Activated CD4-positive, alpha-beta T cell treated with anti-CD3 and anti-CD28 coated beads, Interleukin-2, Interleukin-6, amounts not matched to agents 100 ng/mL and 50 ng/mL, durations not matched to agents 16 hours and 8 hours (primary cell): ENCODE data around the gene CELSR3.

Experiments used
- DNase-seq: peaks from one replicate; pipeline ENCODE4 v3.0.0-alpha.2; 2020

CELSR3 gene, protein sequence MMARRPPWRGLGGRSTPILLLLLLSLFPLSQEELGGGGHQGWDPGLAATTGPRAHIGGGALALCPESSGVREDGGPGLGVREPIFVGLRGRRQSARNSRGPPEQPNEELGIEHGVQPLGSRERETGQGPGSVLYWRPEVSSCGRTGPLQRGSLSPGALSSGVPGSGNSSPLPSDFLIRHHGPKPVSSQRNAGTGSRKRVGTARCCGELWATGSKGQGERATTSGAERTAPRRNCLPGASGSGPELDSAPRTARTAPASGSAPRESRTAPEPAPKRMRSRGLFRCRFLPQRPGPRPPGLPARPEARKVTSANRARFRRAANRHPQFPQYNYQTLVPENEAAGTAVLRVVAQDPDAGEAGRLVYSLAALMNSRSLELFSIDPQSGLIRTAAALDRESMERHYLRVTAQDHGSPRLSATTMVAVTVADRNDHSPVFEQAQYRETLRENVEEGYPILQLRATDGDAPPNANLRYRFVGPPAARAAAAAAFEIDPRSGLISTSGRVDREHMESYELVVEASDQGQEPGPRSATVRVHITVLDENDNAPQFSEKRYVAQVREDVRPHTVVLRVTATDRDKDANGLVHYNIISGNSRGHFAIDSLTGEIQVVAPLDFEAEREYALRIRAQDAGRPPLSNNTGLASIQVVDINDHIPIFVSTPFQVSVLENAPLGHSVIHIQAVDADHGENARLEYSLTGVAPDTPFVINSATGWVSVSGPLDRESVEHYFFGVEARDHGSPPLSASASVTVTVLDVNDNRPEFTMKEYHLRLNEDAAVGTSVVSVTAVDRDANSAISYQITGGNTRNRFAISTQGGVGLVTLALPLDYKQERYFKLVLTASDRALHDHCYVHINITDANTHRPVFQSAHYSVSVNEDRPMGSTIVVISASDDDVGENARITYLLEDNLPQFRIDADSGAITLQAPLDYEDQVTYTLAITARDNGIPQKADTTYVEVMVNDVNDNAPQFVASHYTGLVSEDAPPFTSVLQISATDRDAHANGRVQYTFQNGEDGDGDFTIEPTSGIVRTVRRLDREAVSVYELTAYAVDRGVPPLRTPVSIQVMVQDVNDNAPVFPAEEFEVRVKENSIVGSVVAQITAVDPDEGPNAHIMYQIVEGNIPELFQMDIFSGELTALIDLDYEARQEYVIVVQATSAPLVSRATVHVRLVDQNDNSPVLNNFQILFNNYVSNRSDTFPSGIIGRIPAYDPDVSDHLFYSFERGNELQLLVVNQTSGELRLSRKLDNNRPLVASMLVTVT (N-terminal part only)

GRCh38 chr3:48662753-48663488, at the start of gene CELSR3:
Gene CELSR3, minus strand, starts transcription at chr3:48662886. Its CDS starts 252 bp downstream, at chr3:48662634.
- DNase-seq: peak; percentile 90

GRCh38 chr3:48711727-48712126, 49.0 kb upstream of the CELSR3 start:
- DNase-seq: no peak

DNA sequence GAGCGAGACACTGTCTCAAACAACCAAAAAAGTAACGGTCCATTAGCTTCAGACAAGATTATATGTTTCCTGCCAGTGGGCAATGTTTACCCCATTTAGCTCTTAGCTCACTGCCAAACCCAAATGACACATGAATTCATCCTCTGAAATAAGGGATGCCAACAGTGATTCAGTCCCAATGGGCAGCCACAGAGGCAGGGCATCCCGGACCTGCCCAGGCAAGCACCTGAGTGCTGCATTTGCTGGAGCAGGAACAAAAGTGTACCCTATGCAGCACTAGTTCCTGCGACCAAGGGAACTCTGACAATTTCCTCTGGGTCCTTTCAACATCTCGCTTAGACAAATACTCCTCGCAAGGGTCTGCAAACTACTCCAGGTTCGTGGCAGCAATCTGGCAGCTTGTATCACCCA, 46.4 kb upstream of the CELSR3 start:
- no peak for DNase-seq

GRCh38 chr3:48708481-48708889, 45.8 kb upstream of the CELSR3 start:
- DNase-seq: no peak

GRCh38 chr3:48707157-48707556, 44.5 kb upstream of the CELSR3 start:
- no peak for DNase-seq

DNA sequence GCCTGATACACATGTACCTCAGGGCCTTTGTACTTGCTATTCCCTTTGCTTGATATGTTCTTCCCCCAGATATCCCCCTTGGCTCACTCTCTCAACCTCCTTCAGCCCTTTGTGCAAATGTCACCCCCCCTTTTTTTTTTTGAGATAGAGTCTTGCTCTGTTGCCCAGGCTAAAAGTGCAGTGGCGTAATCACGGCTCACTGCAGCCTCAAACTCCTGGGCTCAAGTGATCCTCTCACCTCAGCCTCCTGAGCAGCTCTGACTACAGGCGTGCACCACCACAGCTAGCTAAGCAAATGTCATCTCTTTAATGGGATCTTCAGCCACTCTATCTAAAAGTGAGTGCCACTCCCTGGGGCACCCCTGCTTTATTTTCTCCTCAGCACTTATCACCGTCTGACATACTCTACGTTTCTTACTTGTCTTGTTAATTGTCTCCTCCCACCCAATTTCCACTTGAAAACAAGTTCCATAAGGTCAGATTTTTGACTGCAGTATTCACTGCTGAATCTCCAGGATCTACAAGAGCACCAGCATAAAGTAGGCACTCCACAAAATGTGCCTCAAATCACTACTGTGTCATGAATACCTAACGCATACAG, 39.7 kb upstream of the CELSR3 start:
- no peak for DNase-seq

- no peak for DNase-seq
These were observed 38.2 kb upstream of the CELSR3 start for GRCh38 chr3:48700731-48701405.

DNA sequence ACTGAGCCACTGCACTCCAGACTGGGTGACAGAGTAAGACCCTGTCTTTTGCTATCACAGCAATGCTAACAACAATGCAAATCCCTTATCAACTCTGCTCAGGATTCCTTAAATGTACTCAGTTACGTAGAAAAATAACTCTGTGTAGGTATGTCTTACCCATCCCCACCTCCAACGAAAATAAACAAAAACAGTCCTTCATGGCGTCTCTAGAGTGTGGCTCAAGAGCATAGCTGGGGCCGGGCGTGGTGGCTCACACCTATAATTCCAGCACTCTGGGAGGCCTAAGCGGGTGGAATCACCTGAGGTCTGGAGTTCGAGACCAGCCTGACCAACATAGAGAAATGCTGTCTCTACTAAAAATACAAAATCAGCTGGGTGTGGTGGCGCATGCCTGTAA, 36.2 kb upstream of the CELSR3 start:
- no peak for DNase-seq

DNA sequence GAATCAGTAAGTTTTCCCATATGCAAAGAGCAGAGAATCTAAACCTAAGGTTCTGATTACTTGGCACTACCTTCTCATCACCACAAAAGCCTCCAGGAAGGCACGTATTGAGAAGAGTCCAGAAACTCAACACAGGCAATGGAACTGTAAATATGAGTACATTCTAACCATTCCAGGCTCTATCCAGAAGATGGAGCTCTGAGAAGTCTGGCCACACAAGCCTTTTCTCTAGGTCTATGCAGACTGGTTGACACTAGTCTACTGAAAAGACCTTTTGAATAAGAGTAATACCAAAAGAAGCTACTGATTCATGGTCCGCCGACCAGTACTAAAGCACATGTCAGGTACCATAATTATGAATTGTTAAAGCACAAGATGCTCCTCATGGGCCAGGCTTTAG, 35.3 kb upstream of the CELSR3 start:
- DNase-seq: no peak

DNA sequence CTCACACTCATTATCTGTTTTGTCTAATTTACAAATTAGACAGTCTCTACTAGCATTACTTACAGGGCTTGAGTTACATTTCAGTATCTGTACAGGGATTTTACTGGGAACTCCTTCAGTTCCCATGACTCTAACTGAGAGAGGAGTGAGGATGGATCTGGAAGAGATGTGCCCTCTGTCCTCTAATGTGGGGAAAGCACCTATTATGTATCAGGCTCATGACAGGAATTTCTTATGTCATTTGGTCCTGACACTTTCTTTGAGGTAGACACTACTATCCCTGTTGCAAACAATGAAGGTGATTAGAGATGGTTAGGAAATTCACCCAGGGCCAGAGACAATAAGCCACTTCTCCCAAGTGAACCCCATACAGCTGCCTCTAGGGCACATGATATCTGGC, 33.9 kb upstream of the CELSR3 start:
- DNase-seq: no peak

- no peak for DNase-seq
These were observed 33.5 kb upstream of the CELSR3 start for GRCh38 chr3:48696156-48696555.

DNA sequence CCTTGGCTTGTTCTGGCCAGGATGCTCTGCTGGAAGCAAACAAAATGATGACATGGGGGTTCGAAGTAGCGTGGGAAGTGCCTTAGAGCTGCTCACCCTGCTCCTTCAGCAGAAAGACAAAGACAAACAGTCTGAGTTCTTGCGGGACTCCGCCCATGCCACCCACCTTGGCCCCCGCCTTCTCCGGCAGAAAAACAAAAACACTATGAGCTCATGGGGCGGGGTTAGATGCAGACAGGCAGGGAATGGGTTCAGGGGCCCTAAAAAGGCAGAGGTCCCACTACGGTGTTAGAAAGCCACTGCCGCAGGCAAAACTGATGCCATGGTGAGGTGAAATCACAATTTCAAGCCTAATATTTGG, 32.7 kb upstream of the CELSR3 start:
- DNase-seq: no peak

- DNase-seq: no peak
These were observed 32.1 kb upstream of the CELSR3 start for GRCh38 chr3:48694610-48695392.

- no peak for DNase-seq
These were observed 31.1 kb upstream of the CELSR3 start for GRCh38 chr3:48693826-48694225.

GRCh38 chr3:48692551-48692950, 29.9 kb upstream of the CELSR3 start:
- DNase-seq: no peak

- DNase-seq: no peak
These were observed 28.3 kb upstream of the CELSR3 start for GRCh38 chr3:48690846-48691458.

GRCh38 chr3:48689384-48689783, 26.7 kb upstream of the CELSR3 start:
- no peak for DNase-seq

- DNase-seq: no peak
These were observed 26.0 kb upstream of the CELSR3 start for GRCh38 chr3:48688737-48689075.

DNA sequence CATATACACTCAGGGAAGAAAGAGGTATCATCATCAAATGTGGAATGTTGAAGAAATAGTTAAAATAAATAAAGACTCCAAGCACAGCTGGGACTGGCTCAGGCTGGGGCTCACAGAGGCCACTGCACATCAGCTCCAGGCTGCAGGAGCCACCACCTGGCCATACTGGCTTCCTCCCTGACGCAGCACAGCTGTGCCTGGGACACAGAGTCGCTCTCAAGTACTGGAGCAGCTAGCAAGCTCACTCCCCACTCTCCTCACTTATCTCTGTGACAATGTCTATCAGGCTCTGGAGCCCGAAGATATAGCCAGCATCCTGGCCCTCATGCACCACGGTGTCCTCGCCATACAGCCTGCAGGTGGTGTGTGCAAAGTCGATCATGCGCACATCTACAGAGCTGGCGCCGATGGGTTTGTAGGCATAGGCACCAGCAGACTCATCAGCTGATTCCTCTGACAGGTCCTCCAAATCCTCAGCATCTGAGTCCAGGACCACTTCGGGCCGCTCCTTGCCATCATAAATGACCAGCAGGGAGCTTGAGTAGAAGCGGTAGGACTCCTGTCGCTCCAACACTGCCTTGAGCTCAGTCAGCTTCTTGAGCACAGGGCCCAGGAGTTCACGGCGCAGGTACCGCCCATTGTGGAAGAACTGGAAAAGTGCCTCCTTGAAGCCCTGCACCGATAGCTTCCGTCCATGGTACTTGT, 25.5 kb upstream of the CELSR3 start:
- no peak for DNase-seq

GRCh38 chr3:48687220-48687678, 24.6 kb upstream of the CELSR3 start:
- no peak for DNase-seq
